HTR-8/SVneo (cell line): ENCODE data around the gene VAMP2.

Experiments
- DNase-seq: peaks from one replicate; pipeline ENCODE4 v3.0.0; 2011; ENCODE audit warnings: low spot score, mixed read lengths; ENCODE audit not compliant: insufficient read length
- FAIRE-seq: peaks from 2 replicates; lab custom pipeline; 2011; peaks lifted over from hg19 to GRCh38; lab: Jason Lieb, UNC

The VAMP2 gene

GRCh38 chr17:8146381-8147140, 16.2 kb downstream of the VAMP2 start:
- DNase-seq (no peak), FAIRE-seq (no peak)

GRCh38 chr17:8145811-8146210, 16.9 kb downstream of the VAMP2 start:
- no peak for FAIRE-seq
- no peak for DNase-seq

DNA sequence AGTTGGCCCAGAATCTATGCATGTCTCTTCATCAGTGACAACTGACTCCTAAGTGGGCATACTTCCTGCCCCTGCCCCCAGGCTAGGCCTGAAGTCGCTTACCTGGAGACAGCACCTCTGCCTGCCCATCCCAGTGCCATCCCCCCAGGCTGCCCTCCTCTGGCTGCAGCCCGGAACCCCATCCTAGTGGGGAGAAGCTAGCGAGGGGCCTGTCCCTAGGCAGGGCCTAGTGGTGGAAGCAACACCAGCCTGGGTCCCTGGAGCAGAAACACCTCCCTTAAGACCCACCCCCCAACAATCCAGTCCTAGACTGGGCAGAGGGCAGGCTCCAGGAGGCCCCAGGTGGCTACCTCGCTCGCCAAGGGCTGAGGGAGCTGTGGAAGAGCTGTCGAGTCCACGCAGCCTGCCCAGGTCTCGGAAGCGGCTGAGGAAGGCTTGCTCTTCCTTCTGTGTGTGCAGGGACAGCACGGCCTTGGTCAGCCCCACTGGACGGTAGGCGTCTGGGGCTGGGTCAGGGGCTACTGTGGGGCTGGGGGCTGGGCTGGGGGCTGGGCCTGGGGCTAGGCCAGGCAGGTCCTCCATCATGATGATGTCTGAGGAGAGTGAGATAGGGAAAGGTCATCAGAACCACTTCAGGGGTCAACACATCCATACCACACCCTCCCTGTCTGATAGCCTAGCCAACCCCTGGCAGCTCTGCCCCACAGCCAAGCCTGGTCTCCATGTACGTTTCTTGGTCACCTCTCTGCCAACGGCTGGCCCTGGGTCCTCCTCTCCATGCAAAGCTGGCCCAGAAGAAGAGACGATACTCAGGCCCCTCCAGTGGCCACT, 18.1 kb downstream of the VAMP2 start:
- FAIRE-seq (no peak), DNase-seq (no peak)

- DNase-seq: no peak
- no peak for FAIRE-seq
These were observed 19.0 kb downstream of the VAMP2 start for GRCh38 chr17:8143581-8144400.

DNA sequence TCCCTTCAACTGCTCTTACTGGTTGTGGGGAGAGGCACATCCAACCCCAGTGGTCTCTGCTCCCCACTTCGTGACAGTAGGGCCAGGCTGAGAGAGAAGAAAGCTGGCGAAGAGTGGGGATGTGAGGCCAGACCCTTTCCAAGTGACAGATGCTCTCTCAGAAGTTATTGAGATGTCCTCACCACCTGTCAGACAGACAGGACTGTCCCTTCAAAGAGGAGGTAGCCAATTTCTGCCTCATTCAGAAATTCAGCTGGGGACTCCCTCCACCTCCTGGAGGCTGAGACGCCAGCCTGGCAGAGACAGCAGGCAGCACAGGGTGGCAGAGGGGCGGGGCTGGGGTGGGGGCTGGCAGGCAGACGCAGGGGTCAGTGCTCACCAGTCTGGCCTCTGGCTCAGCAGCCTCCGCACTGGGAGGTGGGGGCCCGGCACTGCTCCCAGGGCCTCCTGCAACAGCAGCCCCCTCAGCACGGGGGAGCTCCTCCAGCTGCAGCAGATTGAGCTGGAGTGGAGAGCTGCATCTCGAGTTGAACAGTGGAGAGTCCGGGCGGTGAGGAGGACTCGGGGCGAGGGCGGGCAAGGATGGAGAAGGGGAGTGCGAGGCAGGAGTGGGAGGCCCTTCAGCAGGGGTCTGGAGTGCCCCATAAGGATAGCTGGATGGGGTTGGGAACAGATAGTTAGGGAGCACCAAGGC, 19.7 kb downstream of the VAMP2 start:
- FAIRE-seq: no peak
- no peak for DNase-seq

GRCh38 chr17:8142158-8142886, 20.4 kb downstream of the VAMP2 start:
- DNase-seq: no peak
- FAIRE-seq: no peak

- no peak for DNase-seq
- FAIRE-seq: no peak
These were observed 21.0 kb downstream of the VAMP2 start for GRCh38 chr17:8141741-8142140.

- DNase-seq (no peak), FAIRE-seq (no peak)
These were observed 21.7 kb downstream of the VAMP2 start for GRCh38 chr17:8141045-8141444.

DNA sequence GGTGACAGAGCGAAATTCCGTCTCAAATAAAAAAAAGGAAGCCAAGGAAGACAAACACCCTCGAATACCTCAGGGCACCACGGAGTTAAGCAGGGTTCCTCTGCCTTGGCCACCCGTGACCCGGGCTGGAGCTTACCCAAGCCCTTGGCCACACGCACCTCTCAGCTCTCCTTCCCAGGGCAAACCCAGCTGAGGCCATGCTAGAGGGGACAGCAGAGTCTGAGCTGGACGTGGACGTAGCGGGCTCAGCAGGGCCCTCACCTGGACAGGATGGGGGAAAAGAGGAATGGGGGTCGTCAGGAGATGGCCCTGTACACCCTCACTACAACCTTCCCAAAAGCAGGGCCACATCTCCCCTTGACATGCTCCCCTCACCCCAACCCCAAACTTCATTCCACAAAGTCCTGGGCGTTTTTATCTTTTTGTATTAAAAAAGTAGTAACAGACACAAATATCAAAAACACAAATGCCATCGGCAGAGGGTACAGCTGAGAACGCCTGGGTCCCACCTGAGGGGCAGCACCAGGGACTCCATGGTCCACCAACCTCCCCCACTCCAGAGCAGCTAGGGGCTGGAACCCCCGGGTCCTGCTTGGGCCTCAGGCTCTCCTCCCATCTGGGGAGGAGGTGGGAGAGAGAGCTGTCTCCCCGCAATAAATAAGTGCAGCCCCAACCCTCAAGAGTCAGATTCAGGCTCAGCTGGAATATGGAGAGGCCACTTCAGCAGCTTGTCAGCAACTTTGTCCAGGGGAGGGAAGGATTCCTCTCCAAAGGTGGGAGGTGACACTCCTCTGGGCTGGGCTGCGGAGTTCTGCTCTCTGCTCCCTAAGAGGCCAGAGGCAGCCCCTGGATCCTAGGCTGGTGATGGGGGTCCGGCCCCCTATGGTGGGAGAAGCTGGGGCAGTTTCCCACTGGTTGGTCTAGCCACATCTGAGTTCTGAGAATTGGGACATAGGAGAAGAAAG, 22.4 kb downstream of the VAMP2 start:
- no peak for DNase-seq
- FAIRE-seq: no peak

DNA sequence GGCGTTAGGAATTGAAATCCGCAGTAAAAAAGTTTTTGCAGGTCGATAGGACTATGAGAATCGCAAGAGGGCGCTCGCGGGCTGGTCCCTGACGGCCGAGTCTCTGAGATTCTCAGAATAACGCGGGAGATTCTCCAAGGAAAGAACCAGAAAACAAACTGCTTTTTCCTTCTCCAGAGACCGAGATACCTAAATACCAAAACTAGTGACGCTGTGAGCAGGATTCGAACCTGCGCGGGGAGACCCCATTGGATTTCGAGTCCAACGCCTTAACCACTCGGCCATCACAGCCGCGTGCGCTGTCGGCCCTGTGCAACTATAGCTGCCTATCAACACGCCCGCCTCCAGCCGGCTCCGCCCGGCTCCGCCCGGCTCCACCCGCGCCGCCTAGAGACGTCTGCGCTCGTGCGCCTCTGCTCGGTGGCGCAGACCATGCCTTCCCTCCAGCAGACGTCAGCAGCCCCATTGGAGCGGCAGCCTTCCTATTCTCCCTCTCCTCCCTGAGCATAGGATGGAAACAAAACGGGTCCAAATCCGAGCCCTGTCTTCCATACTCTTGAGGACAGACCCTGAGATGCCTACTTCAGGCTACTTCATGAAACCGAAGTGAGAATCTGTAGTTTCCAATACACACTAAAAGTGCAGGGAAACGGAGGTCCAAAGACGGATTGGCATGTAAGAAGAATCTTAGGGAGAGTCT, 23.9 kb downstream of the VAMP2 start:
- FAIRE-seq (peak; percentile 94), DNase-seq (no peak)

GRCh38 chr17:8138374-8138671, 24.4 kb downstream of the VAMP2 start:
- DNase-seq: no peak
- no peak for FAIRE-seq

GRCh38 chr17:8137645-8138373, 24.9 kb downstream of the VAMP2 start:
- no peak for FAIRE-seq
- DNase-seq: no peak

DNA sequence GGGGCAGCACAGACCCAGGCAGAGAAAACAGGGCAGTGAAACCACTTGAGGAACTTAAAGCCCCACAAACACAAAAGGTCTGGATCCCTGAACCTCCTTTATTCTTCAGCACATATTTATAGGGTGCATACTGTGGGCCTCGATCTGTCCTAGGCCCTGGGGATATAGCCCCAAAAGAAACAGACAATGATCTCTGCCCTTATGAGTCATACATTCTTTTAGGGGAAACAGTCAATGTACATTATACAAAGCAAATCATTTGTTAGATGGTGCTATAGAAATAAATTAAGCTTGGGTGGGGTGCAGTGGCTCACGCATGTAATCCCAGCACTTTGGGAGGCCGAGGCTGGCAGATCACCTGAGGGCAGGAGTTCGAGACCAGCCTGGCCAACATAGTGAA, 28.8 kb downstream of the VAMP2 start:
- FAIRE-seq: no peak
- no peak for DNase-seq

DNA sequence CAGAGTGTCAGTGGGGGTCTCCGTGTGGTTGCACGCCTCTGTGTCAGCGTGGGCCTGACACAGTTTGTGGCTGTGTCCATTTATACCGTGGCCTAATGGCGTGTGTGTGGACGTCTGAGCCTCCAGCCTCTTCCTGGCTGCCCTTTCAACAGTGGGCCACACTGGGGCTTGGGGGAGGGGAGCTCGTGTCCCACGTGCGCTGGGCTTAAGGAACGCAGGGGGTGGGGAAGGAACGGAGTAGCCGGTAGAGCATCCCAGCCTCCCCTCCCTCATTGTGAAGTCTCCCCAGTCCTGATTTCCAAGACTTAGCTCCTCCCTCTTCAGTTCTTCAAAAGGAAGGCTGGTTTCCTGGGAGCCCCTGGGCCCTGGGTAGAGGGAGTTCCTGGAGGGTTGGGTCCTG, 29.3 kb downstream of the VAMP2 start:
- FAIRE-seq (peak; percentile 9), DNase-seq (no peak)

GRCh38 chr17:8131844-8132441, 30.8 kb downstream of the VAMP2 start:
- DNase-seq: peak; percentile 45
- FAIRE-seq: peak; percentile 49

DNA sequence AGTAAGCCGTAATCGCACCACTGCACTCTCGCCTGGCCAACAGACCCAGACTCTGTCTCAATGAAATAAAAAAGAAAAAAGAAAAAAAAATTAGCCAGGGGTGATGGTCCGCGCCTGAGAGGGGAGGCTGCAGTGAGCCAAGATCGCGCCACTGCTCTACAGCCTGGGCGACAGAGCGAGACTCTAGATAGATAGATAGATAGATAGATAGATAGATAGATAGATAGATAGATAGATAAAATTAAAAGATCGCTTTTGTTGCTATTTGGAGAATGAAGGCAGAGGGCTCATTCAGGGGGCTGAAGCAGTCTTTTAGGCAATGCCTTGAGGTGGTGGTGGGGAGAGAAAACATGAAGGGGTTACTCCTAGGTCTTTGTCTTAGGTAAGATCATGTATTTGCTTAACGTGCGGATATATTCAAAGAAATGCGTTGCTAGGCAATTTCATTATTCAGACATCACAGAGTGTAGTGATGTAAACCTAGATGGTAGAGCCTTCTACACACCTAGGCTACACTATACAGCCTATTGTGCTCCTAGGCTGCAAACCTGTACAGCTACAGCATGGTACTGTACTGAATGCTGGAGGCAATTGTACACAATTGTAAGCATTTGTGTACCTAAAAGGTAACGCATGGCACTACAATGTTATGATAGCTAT, 34.5 kb downstream of the VAMP2 start:
- no peak for DNase-seq
- no peak for FAIRE-seq
